ENCODE data around the gene SAMSN1.

DNA sequence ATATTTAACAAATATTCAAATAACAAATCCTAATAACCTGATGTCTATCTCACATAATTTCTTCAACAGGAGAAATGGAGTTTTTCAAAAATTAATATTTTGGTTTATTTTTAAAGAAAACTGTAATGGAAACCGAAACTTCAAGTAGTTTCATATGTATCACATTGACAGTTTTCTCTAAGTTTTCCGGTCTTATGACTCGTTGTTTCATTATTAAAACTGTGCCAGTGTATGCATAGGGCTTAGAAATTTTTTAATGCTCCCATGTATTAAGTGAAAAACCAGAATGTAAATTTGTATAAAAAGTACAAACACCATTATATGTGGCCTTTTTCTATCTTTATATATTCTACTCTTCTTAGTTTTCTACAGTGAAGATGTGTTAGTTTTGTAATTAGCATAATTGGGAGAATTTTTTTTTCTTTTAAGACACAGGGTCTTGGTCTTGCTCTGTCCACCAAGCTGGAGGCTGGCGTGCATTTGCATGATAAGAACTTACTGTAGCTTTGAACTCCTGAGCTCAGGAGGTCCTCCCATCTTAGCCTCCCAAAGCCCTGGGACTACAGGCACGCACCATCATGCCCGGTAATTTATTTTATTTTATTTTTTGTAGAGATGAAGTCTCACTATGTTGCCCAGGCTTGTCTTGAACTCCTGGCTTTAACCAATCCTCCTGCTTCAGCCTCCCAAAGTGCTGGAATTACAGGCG is 43.9 kb upstream of the SAMSN1 start:
- TF ChIP-seq, protein P1, sequence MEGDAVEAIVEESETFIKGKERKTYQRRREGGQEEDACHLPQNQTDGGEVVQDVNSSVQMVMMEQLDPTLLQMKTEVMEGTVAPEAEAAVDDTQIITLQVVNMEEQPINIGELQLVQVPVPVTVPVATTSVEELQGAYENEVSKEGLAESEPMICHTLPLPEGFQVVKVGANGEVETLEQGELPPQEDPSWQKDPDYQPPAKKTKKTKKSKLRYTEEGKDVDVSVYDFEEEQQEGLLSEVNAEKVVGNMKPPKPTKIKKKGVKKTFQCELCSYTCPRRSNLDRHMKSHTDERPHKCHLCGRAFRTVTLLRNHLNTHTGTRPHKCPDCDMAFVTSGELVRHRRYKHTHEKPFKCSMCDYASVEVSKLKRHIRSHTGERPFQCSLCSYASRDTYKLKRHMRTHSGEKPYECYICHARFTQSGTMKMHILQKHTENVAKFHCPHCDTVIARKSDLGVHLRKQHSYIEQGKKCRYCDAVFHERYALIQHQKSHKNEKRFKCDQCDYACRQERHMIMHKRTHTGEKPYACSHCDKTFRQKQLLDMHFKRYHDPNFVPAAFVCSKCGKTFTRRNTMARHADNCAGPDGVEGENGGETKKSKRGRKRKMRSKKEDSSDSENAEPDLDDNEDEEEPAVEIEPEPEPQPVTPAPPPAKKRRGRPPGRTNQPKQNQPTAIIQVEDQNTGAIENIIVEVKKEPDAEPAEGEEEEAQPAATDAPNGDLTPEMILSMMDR (IDR thresholded peaks at IDR 0.05): no peak
- TF ChIP-seq POLR2A (IDR thresholded peaks at IDR 0.05): no peak
